Right lobe of liver (tissue), 6 donors: ENCODE data around the gene ARPC1B. TPM values are rescaled to one million over a fixed set of nuclear protein-coding genes. Genes with fewer than 3 reads are reported as not detected.
"Not testable (repeated sequence)": the region's sequence is repeated elsewhere in the genome, so short reads cannot be mapped to it uniquely, and the experiment has no call there.

Experiments
- ATAC-seq, 4 donors: fragments of 200-7000 bp; cut with Tn5 transposase; one replicate each; pipeline ENCODE4 v1.9.1; 2020; ENCODE audit warnings: mild to moderate bottlenecking in 4 of 4, moderate library complexity in 4 of 4
- DNase-seq, 3 donors: peaks; one replicate each; pipeline ENCODE4 v3.0.0-alpha.2; 2020
- H3K27ac ChIP-seq, 3 donors: fragments of 200-600 bp; one replicate each; pipeline ENCODE4 v1.8.0; 2022
- H3K27me3 ChIP-seq, 2 donors: fragments of 200-600 bp; one replicate each; pipeline ENCODE4 v1.8.0; 2022
- H3K36me3 ChIP-seq, 4 donors: fragments of 200-600 bp; sonication (generic) in 1 of 4; one replicate each; pipeline versions ENCODE4 v1.5.1 to v1.8.0; 2017 to 2022; ENCODE audit warnings: control low read depth in 1 of 4
- H3K4me1 ChIP-seq, 4 donors: fragments of 200-600 bp; sonication (generic) in 1 of 4; one replicate each; pipeline versions ENCODE4 v1.5.1 to v1.8.0; 2017 to 2022; ENCODE audit warnings: control low read depth in 1 of 4
- H3K4me3 ChIP-seq, 3 donors: fragments of 200-600 bp; one replicate each; pipeline ENCODE4 v1.8.0; 2022
- H3K9me3 ChIP-seq, 4 donors: fragments of 200-600 bp; sonication (generic) in 1 of 4; one replicate each; pipeline versions ENCODE4 v1.5.1 to v1.8.0; 2017 to 2022; ENCODE audit warnings: control low read depth in 1 of 4
- CTCF ChIP-seq, 4 donors: fragments of 200-600 bp in 3 of 4; fragments of 450-650 bp in 1 of 4; IDR thresholded peaks; one replicate each; pipeline versions ENCODE4 v1.5.1 to v1.8.0; 2016 to 2022; ENCODE audit warnings: antibody characterized with exemption in 4 of 4, mild to moderate bottlenecking in 2 of 4
- POLR2A ChIP-seq: fragments of 450-650 bp; IDR thresholded peaks from one replicate; pipeline ENCODE4 v1.6.1; 2017; ENCODE audit warnings: antibody characterized with exemption, mild to moderate bottlenecking
- WGBS: methylation state at CpG from one replicate; pipeline ENCODE4 v1.1.6; 2018; ENCODE audit warnings: low coverage, low lambda C conversion rate; ENCODE audit not compliant: insufficient coverage; ENCODE audit errors: missing lambda C conversion rate; 5-methylcytosine and 5-hydroxymethylcytosine counted together
- intact Hi-C, 2 donors: fragments of 100-400 bp; cut with DNase I; formaldehyde crosslinking; loops; one replicate each; pipeline versions ENCODE4 v1.11.2 to v1.14.1; 2022
- long read RNA-seq: library from polyadenylated mRNA; unstranded; transcript quantifications from one replicate; pipeline ENCODE4 v2.0.0, GENCODE V29; 2019
- total RNA-seq, 6 experiments: library from RNA; depleted of rRNA in 2 of 6; stranded (reverse); fragments of >200 nt in 2 of 6; fragmentation: NEBNext Ultra II Directional in 3 of 6; extraction: Animal tissue kit (Norgen Biotek cat#: 25700) in 3 of 6; gene quantifications; one replicate each; pipeline versions ENCODE4 v1.1.0 to v1.2.4, GENCODE V29; 2016 to 2023
- donor health status: DM: no; HTN: yes; CAD: no.
- donor health status: DM: no; HTN: no; CAD: no.
- donor health status: DM: no; HTN: no; CAD: no.
- donor health status: DM: no; HTN: yes; CAD: no.
- donor health status: DM: no; HTN: yes; CAD: no.

Gene ARPC1B
- 100 to 1,000 TPM in 2 of 6 experiments, 10 to 100 TPM in 4; 24.4 to 197 (median 52.7) TPM for total RNA-seq
- long read RNA-seq, transcript ARPC1B-201 (10 exons, 1,564 nt), result major isoform, 11 of 12 reads
- long read RNA-seq, partial matches to known transcripts, result 0 of 12 reads
- long read RNA-seq, other reads (novel, unspliced or antisense), result 0 of 12 reads

- 0% methylated on average over 44 of the region's 95 CpGs for WGBS
- H3K9me3 ChIP-seq, result no peaks in the 10 kb centered on the region
- H3K4me1 ChIP-seq, result peaks cover 0 to 29% (median 3%) of the 10 kb centered on the region in 4 donors
- H3K4me3 ChIP-seq, result peak within 1 kb of the TSS; percentile 80 to 86 (median 82)
- intact Hi-C loops, result no loop called here
- H3K36me3 ChIP-seq, result no peaks in the 10 kb centered on the region
- TF ChIP-seq CTCF (IDR thresholded peaks at IDR 0.05), result no peak
- TF ChIP-seq POLR2A, result peak; percentile 73
- ATAC-seq, result peak; percentile 75 to 85 (median 78)
- peak within 1 kb of the TSS; percentile 49 to 89 (median 72) for H3K27ac ChIP-seq
- peak; percentile 87 to 93 (median 90) for DNase-seq
- H3K27me3 ChIP-seq, result no peaks in the 10 kb centered on the region
These were observed at the start of gene ARPC1B for GRCh38 chr7:99374111-99375064. ARPC1B (plus strand) TSS chr7:99374730; CDS start chr7:99385715, 10,985 bp downstream.

- Histone ChIP-seq H3K27me3 (no peaks in the 10 kb centered on the region), H3K4me3 (peak overlapping the region; percentile 68 to 100 (median 96)), H3K27ac (peak overlapping the region in 2 of 3 donors; percentile 32 to 80), H3K9me3 (no peaks in the 10 kb centered on the region), H3K36me3 (no peaks in the 10 kb centered on the region), H3K4me1 (peaks cover 0 to 15% (median 2%) of the 10 kb centered on the region in 4 donors)
- ATAC-seq (peak in 2 of 4 donors; percentile 1 to 2), DNase-seq (no peak)
- TF ChIP-seq CTCF (IDR thresholded peaks at IDR 0.05) (no peak), POLR2A (no peak)
- intact Hi-C loops, result no loop called here
- 52% methylated on average over 8 of the region's 14 CpGs for WGBS
These were observed 49.5 kb upstream of the ARPC1B start for GRCh38 chr7:99325001-99325493.

GRCh38 chr7:99325592-99326407 lies 48.7 kb upstream of the ARPC1B start, which contains the start of gene ARPC1A:
ARPC1A (plus strand) TSS chr7:99325898; CDS start chr7:99333354, 7,456 bp downstream.
- Histone ChIP-seq H3K4me1 (peaks cover 0 to 16% (median 5%) of the 10 kb centered on the region in 4 donors), H3K36me3 (no peaks in the 10 kb centered on the region), H3K9me3 (no peaks in the 10 kb centered on the region), H3K27me3 (no peaks in the 10 kb centered on the region), H3K27ac (peak within 1 kb of the TSS; percentile 59 to 80 (median 74)), H3K4me3 (peak within 1 kb of the TSS; percentile 68 to 100 (median 96))
- intact Hi-C loops, result no loop called here
- WGBS, result 0% methylated on average over 11 of the region's 82 CpGs
- ATAC-seq (peak; percentile 91 to 96 (median 94)), DNase-seq (peak; percentile 91 to 92 (median 92))
- TF ChIP-seq CTCF (IDR thresholded peaks at IDR 0.05) (peak in 1 of 4 donors; percentile 17), POLR2A (peak; percentile 80)

- Histone ChIP-seq H3K9me3 (no peaks in the 10 kb centered on the region), H3K4me3 (peak overlapping the region; percentile 68 to 100 (median 96)), H3K4me1 (peaks cover 0 to 20% (median 5%) of the 10 kb centered on the region in 4 donors), H3K27me3 (no peaks in the 10 kb centered on the region), H3K27ac (peak overlapping the region in 2 of 3 donors; percentile 74 to 80), H3K36me3 (no peaks in the 10 kb centered on the region)
- intact Hi-C loops, result no loop called here
- DNase-seq, result no peak
- TF ChIP-seq CTCF (IDR thresholded peaks at IDR 0.05) (no peak), POLR2A (no peak)
- no peak for ATAC-seq
- whole genome bisulfite sequencing, result 0% methylated on average over 10 of the region's 10 CpGs
These were observed 48.1 kb upstream of the ARPC1B start for GRCh38 chr7:99326408-99326782.

- H3K9me3 ChIP-seq, intact Hi-C loops, H3K4me3 ChIP-seq, DNase-seq, H3K27me3 ChIP-seq: not testable (repeated sequence)
- WGBS, result 55% methylated on average over 2 of the region's 8 CpGs
- H3K4me1 ChIP-seq, result peaks cover 0 to 12% (median 2%) of the 10 kb centered on the region in 4 donors
- peaks cover 0 to 22% (median 0%) of the 10 kb centered on the region in 4 donors for H3K36me3 ChIP-seq
- peak overlapping the region in 1 of 3 donors; percentile 18 for H3K27ac ChIP-seq
- peak in 3 of 4 donors; percentile 3 to 36 (median 8) for ATAC-seq
These were observed 44.1 kb upstream of the ARPC1B start for GRCh38 chr7:99330314-99330961.
